PC-3 (cell line): Measurements from ENCODE around the gene SYNE1. TPM values are rescaled to one million over a fixed set of nuclear protein-coding genes. Genes with fewer than 3 reads are reported as not detected.
"Not testable (repeated sequence)": the region's sequence is repeated elsewhere in the genome, so short reads cannot be mapped to it uniquely, and the experiment has no call there.

ENCODE experiments used
- ATAC-seq: fragments of 200-7000 bp; cut with Tn5 transposase; 2 replicates; pipeline ENCODE4 v1.9.1; 2020; ENCODE audit warnings: mild to moderate bottlenecking, moderate library complexity
- BruUV-seq: library from RNA; stranded (reverse); fragments of 400-500 nt; replicated peaks from 2 replicates; lab custom pipeline; 2021; lab: Mats Ljungman, UMichigan
- CTCF ChIA-PET: fragments of 300-600 bp; sonication (Branson Sonifier 250); formaldehyde crosslinking; loops from one replicate; lab custom pipeline; 2022; ENCODE audit warnings: antibody characterized with exemption; lab: Charles Lee
- POLR2A ChIA-PET: fragments of 300-600 bp; sonication (Branson Sonifier 250); formaldehyde crosslinking; loops from one replicate; lab custom pipeline; 2022; ENCODE audit warnings: antibody characterized with exemption; ENCODE audit not compliant: unreplicated experiment; lab: Charles Lee
- DNase-seq: peaks from one replicate; pipeline ENCODE4 v3.0.0-alpha.2; 2015
- H2AFZ ChIP-seq: fragments of 300-600 bp; sonication (generic); 2 replicates; pipeline ENCODE4 v1.6.0; 2016; ENCODE audit warnings: antibody characterized with exemption, low read length
- H3F3A ChIP-seq: fragments of 300-600 bp; sonication (generic); one replicate; pipeline ENCODE4 v1.6.0; 2017; ENCODE audit warnings: antibody characterized with exemption, low read length, control low read depth, mild to moderate bottlenecking; ENCODE audit not compliant: unreplicated experiment
- H3K27ac ChIP-seq: fragments of 300-600 bp; sonication (generic); 2 replicates; pipeline ENCODE4 v1.5.1; 2016; ENCODE audit warnings: mild to moderate bottlenecking, low read length
- H3K27me3 ChIP-seq: fragments of 300-600 bp; sonication (generic); 2 replicates; pipeline ENCODE4 v1.6.1; 2016; ENCODE audit warnings: low read length, mixed read lengths
- H3K36me3 ChIP-seq: fragments of 300-600 bp; sonication (generic); 2 replicates; pipeline ENCODE4 v1.6.1; 2016; ENCODE audit warnings: low read depth, mixed run types, low read length, mixed read lengths
- H3K4me1 ChIP-seq: fragments of 300-600 bp; sonication (generic); 2 replicates; pipeline ENCODE4 v1.5.1; 2016; ENCODE audit warnings: low read length; ENCODE audit not compliant: insufficient read depth
- H3K4me2 ChIP-seq: fragments of 300-600 bp; sonication (generic); 2 replicates; pipeline ENCODE4 v1.6.0; 2016; ENCODE audit warnings: low read length
- H3K4me3 ChIP-seq: fragments of 300-600 bp; sonication (generic); 2 replicates; pipeline ENCODE4 v1.5.1; 2016; ENCODE audit warnings: mild to moderate bottlenecking, low read length, mixed read lengths
- H3K79me2 ChIP-seq: fragments of 300-600 bp; sonication (generic); 2 replicates; pipeline ENCODE4 v1.6.1; 2017; ENCODE audit warnings: low read length, mixed read lengths
- H3K9ac ChIP-seq: fragments of 300-600 bp; sonication (generic); 2 replicates; pipeline ENCODE4 v1.6.0; 2016; ENCODE audit warnings: mild to moderate bottlenecking, low read length
- H3K9me2 ChIP-seq: fragments of 300-600 bp; sonication (generic); replicated peaks from 2 replicates; pipeline ENCODE4 v1.6.1; 2016; ENCODE audit warnings: mixed run types, low read length, mixed read lengths
- H3K9me3 ChIP-seq: fragments of 300-600 bp; sonication (generic); 2 replicates; pipeline ENCODE4 v1.6.1; 2016; ENCODE audit warnings: low read length, mixed read lengths
- H4K20me1 ChIP-seq: fragments of 300-600 bp; sonication (generic); 2 replicates; pipeline ENCODE4 v1.6.1; 2016; ENCODE audit warnings: low read length, mixed read lengths
- CTCF ChIP-seq: fragments of 300-600 bp; sonication (generic); conservative IDR thresholded peaks from 2 replicates; pipeline ENCODE4 v1.5.1; 2017; ENCODE audit warnings: antibody characterized with exemption, low read depth, mild to moderate bottlenecking, low read length
- EZH2 ChIP-seq: fragments of 300-600 bp; sonication (generic); IDR thresholded peaks from one replicate; pipeline ENCODE4 v1.6.1; 2017; ENCODE audit warnings: antibody characterized with exemption, mild to moderate bottlenecking, low read length; ENCODE audit not compliant: unreplicated experiment
- EZH2phosphoT487 ChIP-seq: fragments of 300-600 bp; sonication (generic); IDR thresholded peaks from 2 replicates; pipeline ENCODE4 v1.6.1; 2018; ENCODE audit warnings: mild to moderate bottlenecking, antibody characterized with exemption, low read length, borderline replicate concordance
- intact Hi-C: fragments of 100-400 bp; cut with micrococcal nuclease; formaldehyde crosslinking; loops from 2 replicates; pipeline ENCODE4 v1.9.0; 2023
- total RNA-seq: library from RNA; depleted of rRNA; stranded (reverse); fragments of >200 nt; gene quantifications from 2 replicates; pipeline ENCODE4 v1.2.3, GENCODE V29; 2014

Gene SYNE1
- total RNA-seq, 1 experiment from 2014 or later: 16.7 TPM

GRCh38 chr6:152630832-152631231 lies 6.3 kb downstream of the SYNE1 start:
- no peak overlapping the region for H3K27ac ChIP-seq
- H3K9me3 ChIP-seq: no peaks in the 10 kb centered on the region
- H3K4me3 ChIP-seq: no peak overlapping the region
- H3K4me1 ChIP-seq: no peaks in the 10 kb centered on the region
- no peak for ATAC-seq
- ChIA-PET CTCF (no interaction called here), POLR2A (no interaction called here)
- H4K20me1 ChIP-seq: no peaks in the 10 kb centered on the region
- H3K79me2 ChIP-seq: no peaks in the 10 kb centered on the region
- H2AFZ ChIP-seq: no peak overlapping the region
- no peak overlapping the region for H3K4me2 ChIP-seq
- intact Hi-C loops: no loop called here
- TF ChIP-seq EZH2 (no peak), CTCF (no peak), EZH2phosphoT487 (no peak)
- H3K36me3 ChIP-seq: no peaks in the 10 kb centered on the region
- H3K9ac ChIP-seq: no peak overlapping the region
- no peaks in the 10 kb centered on the region for H3F3A ChIP-seq
- no peak for DNase-seq
- H3K9me2 ChIP-seq: no peaks in the 10 kb centered on the region
- no TSS peak for BruUV-seq
- peaks cover 53% of the 10 kb centered on the region for H3K27me3 ChIP-seq

- no peak overlapping the region for H3K9ac ChIP-seq
- ChIA-PET POLR2A (no interaction called here), CTCF (no interaction called here)
- H2AFZ ChIP-seq: no peak overlapping the region
- no peak overlapping the region for H3K27ac ChIP-seq
- no peak for DNase-seq
- no peaks in the 10 kb centered on the region for H3K9me3 ChIP-seq
- H3K4me2 ChIP-seq: no peak overlapping the region
- H3K4me1 ChIP-seq: no peaks in the 10 kb centered on the region
- peaks cover 47% of the 10 kb centered on the region for H3K27me3 ChIP-seq
- H3F3A ChIP-seq: no peaks in the 10 kb centered on the region
- no peak overlapping the region for H3K4me3 ChIP-seq
- ATAC-seq: no peak
- no peaks in the 10 kb centered on the region for H3K79me2 ChIP-seq
- H3K36me3 ChIP-seq: no peaks in the 10 kb centered on the region
- no peaks in the 10 kb centered on the region for H3K9me2 ChIP-seq
- TF ChIP-seq CTCF (no peak), EZH2phosphoT487 (no peak), EZH2 (no peak)
- BruUV-seq: no TSS peak
- intact Hi-C loops: no loop called here
- H4K20me1 ChIP-seq: no peaks in the 10 kb centered on the region
Observed at GRCh38 chr6:152625213-152625612, 11.9 kb downstream of the SYNE1 start.

- H3F3A ChIP-seq, POLR2A ChIA-PET, H4K20me1 ChIP-seq, CTCF ChIA-PET, H2AFZ ChIP-seq, H3K9ac ChIP-seq, H3K4me1 ChIP-seq, ATAC-seq, H3K9me3 ChIP-seq, H3K79me2 ChIP-seq, H3K4me2 ChIP-seq, intact Hi-C loops, H3K36me3 ChIP-seq, H3K27ac ChIP-seq, BruUV-seq, H3K4me3 ChIP-seq, H3K9me2 ChIP-seq, DNase-seq: not testable (repeated sequence)
- peaks cover 33% of the 10 kb centered on the region for H3K27me3 ChIP-seq
Observed at GRCh38 chr6:152614776-152615175, 22.4 kb downstream of the SYNE1 start.
